GM13976 (cell line): Measurements from ENCODE around the gene NOSTRIN.

Source experiments
- DNase-seq: peaks from one replicate; pipeline ENCODE4 v3.0.0; 2012; ENCODE audit warnings: low spot score
- CTCF ChIP-seq: IDR thresholded peaks from 2 replicates; pipeline ENCODE4 v1.5.1; 2012; ENCODE audit warnings: borderline replicate concordance, mild to moderate bottlenecking; ENCODE audit not compliant: insufficient read depth; ENCODE audit errors: extremely low read depth, missing control alignments, control extremely low read depth
- in situ Hi-C: fragments of 300-500 bp; cut with MboI; formaldehyde crosslinking; loops from one replicate; pipeline ENCODE4 v1.12.0; 2022; ENCODE audit warnings: low sequenced_read_pairs, mixed read lengths, inconsistent platforms; ENCODE audit not compliant: unreplicated experiment

NOSTRIN gene

GRCh38 chr2:168890006-168890782 lies 87.8 kb downstream of the NOSTRIN start, which contains the start of gene SPC25:
Gene SPC25, minus strand, starts transcription at chr2:168890430. Its CDS starts 911 bp downstream, at chr2:168889519.
- DNase-seq = peak; percentile 94
- TF ChIP-seq CTCF = no peak
- in situ Hi-C loops = no loop called here

GRCh38 chr2:168892327-168892726 lies 89.9 kb downstream of the NOSTRIN start:
- in situ Hi-C loops = no loop called here
- DNase-seq = no peak
- no peak for TF ChIP-seq CTCF

GRCh38 chr2:168894101-168894500 lies 91.7 kb downstream of the NOSTRIN start:
- in situ Hi-C loops = no loop called here

GRCh38 chr2:168894720-168895119 lies 92.3 kb downstream of the NOSTRIN start:
- TF ChIP-seq CTCF = no peak
- DNase-seq = no peak
- in situ Hi-C loops = no loop called here

More at GRCh38 chr2:168894101-168894500, 91.7 kb downstream of the NOSTRIN start:
- DNase-seq = no peak
- no peak for TF ChIP-seq CTCF

- TF ChIP-seq CTCF = no peak
- in situ Hi-C loops = no loop called here
- DNase-seq = no peak
Measured at GRCh38 chr2:168895771-168896170, 93.3 kb downstream of the NOSTRIN start.

GRCh38 chr2:168896783-168897182 lies 94.3 kb downstream of the NOSTRIN start:
- DNase-seq = no peak
- in situ Hi-C loops = no loop called here
- no peak for TF ChIP-seq CTCF
